KMS-11 (cell line): Measurements from ENCODE around the gene MYL11.

Experiments used
- H2AFZ ChIP-seq: fragments of 200-600 bp; sonication (generic); 2 replicates; pipeline ENCODE4 v1.6.1; 2016; ENCODE audit warnings: antibody characterized with exemption, mixed run types, low read depth
- H3K27ac ChIP-seq: fragments of 200-600 bp; sonication (generic); 2 replicates; pipeline ENCODE4 v1.6.1; 2016; ENCODE audit warnings: mild to moderate bottlenecking, mixed run types
- H3K27me3 ChIP-seq: fragments of 200-600 bp; sonication (generic); 2 replicates; pipeline ENCODE4 v1.6.1; 2017; ENCODE audit warnings: mild to moderate bottlenecking, low read depth, mixed run types, moderate library complexity; ENCODE audit not compliant: insufficient read depth
- H3K36me3 ChIP-seq: fragments of 200-600 bp; sonication (generic); 2 replicates; pipeline ENCODE4 v1.6.1; 2017; ENCODE audit warnings: mild to moderate bottlenecking, mixed run types; ENCODE audit not compliant: insufficient read depth
- H3K4me1 ChIP-seq: fragments of 200-600 bp; sonication (generic); 2 replicates; pipeline ENCODE4 v1.6.1; 2016; ENCODE audit warnings: mild to moderate bottlenecking, low read depth, mixed run types; ENCODE audit not compliant: poor library complexity, severe bottlenecking
- H3K4me2 ChIP-seq: fragments of 200-600 bp; sonication (generic); 2 replicates; pipeline ENCODE4 v1.7.0; 2016; ENCODE audit warnings: mild to moderate bottlenecking, mixed run types
- H3K4me3 ChIP-seq: fragments of 200-600 bp; sonication (generic); IDR thresholded peaks from 2 replicates; pipeline ENCODE4 v1.6.1; 2017; ENCODE audit warnings: low read depth, low read length, mixed read lengths; ENCODE audit not compliant: insufficient read depth
- H3K79me2 ChIP-seq: fragments of 200-600 bp; sonication (generic); 2 replicates; pipeline ENCODE4 v1.6.1; 2016; ENCODE audit warnings: low read depth, mixed run types; ENCODE audit not compliant: insufficient read depth
- H3K9ac ChIP-seq: fragments of 200-600 bp; sonication (generic); 2 replicates; pipeline ENCODE4 v1.6.1; 2016; ENCODE audit warnings: mild to moderate bottlenecking, mixed run types
- H4K20me1 ChIP-seq: fragments of 200-600 bp; sonication (generic); 2 replicates; pipeline ENCODE4 v1.6.1; 2016; ENCODE audit warnings: mild to moderate bottlenecking, mixed run types; ENCODE audit not compliant: insufficient read depth
- CTCF ChIP-seq: fragments of 200-600 bp; sonication (generic); conservative IDR thresholded peaks from 2 replicates; pipeline ENCODE4 v1.6.1; 2017; ENCODE audit warnings: low read depth, mild to moderate bottlenecking, antibody characterized with exemption, low read length, moderate library complexity, mixed read lengths

MYL11 gene

GRCh38 chr16:30357085-30357714 is 17.4 kb upstream of the MYL11 start:
- Histone ChIP-seq H3K9ac (no peak overlapping the region), H4K20me1 (no peaks in the 10 kb centered on the region), H3K27ac (no peak overlapping the region), H3K27me3 (no peaks in the 10 kb centered on the region), H3K4me3 (no peak overlapping the region), H3K4me2 (no peak overlapping the region), H3K4me1 (peaks cover 23% of the 10 kb centered on the region), H3K36me3 (no peaks in the 10 kb centered on the region), H3K79me2 (peaks cover 24% of the 10 kb centered on the region), H2AFZ (no peak overlapping the region)
- TF ChIP-seq CTCF = no peak

GRCh38 chr16:30357715-30358576 is 16.7 kb upstream of the MYL11 start:
- Histone ChIP-seq H3K9ac (no peak overlapping the region), H2AFZ (no peak overlapping the region), H3K79me2 (peaks cover 29% of the 10 kb centered on the region), H3K27ac (no peak overlapping the region), H3K4me2 (no peak overlapping the region), H3K36me3 (no peaks in the 10 kb centered on the region), H4K20me1 (no peaks in the 10 kb centered on the region), H3K4me3 (no peak overlapping the region), H3K27me3 (no peaks in the 10 kb centered on the region), H3K4me1 (peaks cover 19% of the 10 kb centered on the region)
- TF ChIP-seq CTCF = no peak

- Histone ChIP-seq H3K4me1 (peaks cover 19% of the 10 kb centered on the region), H3K4me2 (no peak overlapping the region), H3K4me3 (no peak overlapping the region), H4K20me1 (no peaks in the 10 kb centered on the region), H2AFZ (no peak overlapping the region), H3K36me3 (no peaks in the 10 kb centered on the region), H3K9ac (no peak overlapping the region), H3K79me2 (peaks cover 30% of the 10 kb centered on the region), H3K27me3 (no peaks in the 10 kb centered on the region), H3K27ac (no peak overlapping the region)
- TF ChIP-seq CTCF = no peak
Observed at GRCh38 chr16:30358577-30358936, 16.0 kb upstream of the MYL11 start.

GRCh38 chr16:30358990-30359870 is 15.4 kb upstream of the MYL11 start:
- H3K4me1 ChIP-seq = peaks cover 12% of the 10 kb centered on the region
- no peak overlapping the region for H3K27ac ChIP-seq
- peaks cover 25% of the 10 kb centered on the region for H3K79me2 ChIP-seq
- no peak overlapping the region for H3K4me3 ChIP-seq
- H3K9ac ChIP-seq = no peak overlapping the region
- no peak for TF ChIP-seq CTCF
- H3K36me3 ChIP-seq = no peaks in the 10 kb centered on the region
- H3K4me2 ChIP-seq = no peak overlapping the region
- no peaks in the 10 kb centered on the region for H3K27me3 ChIP-seq
- H4K20me1 ChIP-seq = no peaks in the 10 kb centered on the region
- H2AFZ ChIP-seq = no peak overlapping the region
